IPS-NIHi7 (cell line): Measurements from ENCODE around the gene CCDC97.
"Not testable (repeated sequence)": the region's sequence is repeated elsewhere in the genome, so short reads cannot be mapped to it uniquely, and the experiment has no call there.

Experiments used
- DNase-seq: peaks from one replicate; pipeline ENCODE4 v3.0.0; 2012; ENCODE audit warnings: mixed read lengths; ENCODE audit errors: extremely low spot score

CCDC97 gene

GRCh38 chr19:41339936-41340335 lies 30.0 kb downstream of the CCDC97 start:
- no peak for DNase-seq

DNA sequence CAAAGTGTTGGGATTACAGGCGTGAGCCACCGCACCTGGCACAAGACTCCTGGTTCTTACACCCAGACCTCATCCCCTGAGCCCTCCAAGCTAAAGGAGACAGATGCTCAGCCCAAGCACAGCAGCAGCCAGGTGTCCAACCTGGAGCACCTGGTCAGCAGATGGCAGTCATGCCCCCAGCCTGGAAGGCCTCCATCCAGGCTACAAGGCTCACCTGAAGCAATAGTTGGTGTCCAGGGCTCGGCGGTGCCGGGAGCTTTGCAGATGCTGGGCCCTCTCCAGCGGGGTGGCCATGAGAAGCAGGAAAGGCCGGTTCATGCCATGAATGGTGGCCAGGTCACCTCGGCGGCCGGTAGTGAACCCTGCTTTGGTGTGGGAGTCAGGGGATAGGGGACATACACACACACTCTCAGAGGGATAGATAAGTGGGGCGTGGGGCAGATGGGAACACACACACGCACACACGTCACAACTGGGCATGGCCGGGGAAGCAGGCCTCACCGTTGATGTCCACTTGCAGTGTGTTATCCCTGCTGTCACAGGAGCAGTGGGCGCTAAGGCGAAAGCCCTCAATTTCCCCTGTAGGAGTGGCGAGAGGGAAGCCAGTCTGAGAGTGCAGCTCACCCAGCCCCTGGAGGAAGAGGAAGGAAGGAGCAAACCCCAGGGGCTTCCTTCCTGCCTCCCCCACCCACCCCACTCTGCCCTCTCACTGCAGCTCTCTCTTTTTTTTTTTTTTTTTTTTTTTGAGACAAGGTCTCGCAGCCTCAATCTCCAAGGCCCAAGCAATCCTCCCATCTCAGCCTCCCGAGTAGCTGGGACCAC lies 31.9 kb downstream of the CCDC97 start:
- peak; percentile 58 for DNase-seq

GRCh38 chr19:41344162-41344561 lies 34.2 kb downstream of the CCDC97 start:
- no peak for DNase-seq

DNA sequence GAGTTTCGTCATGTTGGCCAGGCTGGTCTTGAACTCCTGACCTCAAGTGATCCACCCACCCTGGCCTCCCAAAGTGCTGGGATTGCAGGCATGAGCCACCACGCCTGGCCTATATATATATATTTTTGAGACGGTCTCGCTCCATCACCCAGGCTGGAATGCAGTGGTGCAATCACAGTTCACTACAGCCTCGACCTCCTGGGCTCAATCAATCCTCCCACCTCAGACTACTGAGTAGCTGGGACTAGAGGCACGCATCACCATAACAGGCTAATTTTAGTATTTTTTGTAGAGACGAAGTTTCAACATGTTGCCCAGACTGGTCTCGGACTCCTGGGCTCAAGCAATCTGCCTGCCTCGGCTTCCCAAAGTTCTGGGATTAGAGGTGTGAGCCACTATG lies 36.9 kb downstream of the CCDC97 start:
- not testable (repeated sequence) for DNase-seq

GRCh38 chr19:41350735-41351338 lies 40.9 kb downstream of the CCDC97 start:
- DNase-seq: peak; percentile 31

GRCh38 chr19:41351339-41352245 lies 41.6 kb downstream of the CCDC97 start:
- peak; percentile 73 for DNase-seq

DNA sequence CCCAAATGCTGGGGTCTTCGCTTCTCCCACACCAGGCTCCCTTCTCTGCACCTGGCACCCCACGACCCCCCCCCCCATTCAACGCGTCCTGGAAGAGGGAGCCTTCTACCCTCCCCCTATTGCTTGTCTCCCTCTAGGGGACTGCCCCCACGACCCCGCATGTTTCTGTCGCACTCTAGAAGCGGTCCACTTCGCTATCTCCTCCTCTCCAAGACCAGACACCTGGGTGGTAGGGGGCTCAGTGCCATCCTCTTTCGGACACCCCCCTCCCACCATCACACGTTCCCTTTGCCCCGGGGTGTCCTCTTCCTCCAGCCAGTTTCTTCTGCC lies 42.3 kb downstream of the CCDC97 start:
- DNase-seq: no peak

DNA sequence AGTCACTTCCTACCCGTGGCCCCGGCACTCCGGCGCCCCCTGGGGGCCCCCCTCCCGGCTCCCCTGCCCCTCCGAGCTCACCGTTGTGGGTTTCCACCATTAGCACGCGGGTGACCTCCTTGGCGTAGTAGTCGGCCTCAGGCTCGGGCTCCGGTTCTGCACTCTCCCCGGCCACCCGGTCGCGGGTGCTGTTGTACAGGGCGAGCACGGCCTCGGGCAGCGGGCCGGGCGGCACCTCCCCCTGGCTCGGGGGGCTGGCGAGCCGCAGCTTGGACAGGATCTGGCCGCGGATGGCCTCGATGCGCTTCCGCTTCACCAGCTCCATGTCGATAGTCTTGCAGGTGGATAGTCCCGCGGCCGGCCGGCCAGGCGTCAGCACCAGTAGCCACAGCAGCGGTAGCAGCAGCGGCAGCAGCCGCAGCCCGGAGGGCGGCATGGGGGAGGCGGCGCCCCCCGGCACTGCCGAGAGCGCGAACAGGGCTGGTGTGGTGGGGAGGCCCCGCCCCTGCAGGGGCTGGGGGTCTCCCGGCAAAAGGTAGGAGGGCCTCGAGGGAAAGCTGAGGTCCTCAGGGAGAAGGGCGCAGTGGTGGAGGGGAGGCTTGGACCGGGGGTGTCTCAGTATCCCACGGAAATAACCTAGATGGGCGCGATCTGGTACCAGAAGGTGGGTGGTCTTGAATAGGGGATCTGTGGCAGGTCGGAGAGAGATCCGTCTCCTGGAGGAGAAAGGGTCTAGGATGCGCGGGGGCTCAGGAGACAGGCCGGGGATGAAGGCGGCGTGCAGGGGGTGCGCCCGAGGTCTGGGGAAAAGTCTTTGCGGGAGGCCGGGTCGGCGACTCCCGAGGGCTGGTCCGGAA lies 42.9 kb downstream of the CCDC97 start:
- peak; percentile 64 for DNase-seq

GRCh38 chr19:41353466-41354342 lies 43.7 kb downstream of the CCDC97 start, which contains the start of gene TGFB1:
TSS of gene TGFB1 (minus strand) at chr19:41353922. CDS start at chr19:41353044, 878 bp downstream.
- peak; percentile 88 for DNase-seq

DNA sequence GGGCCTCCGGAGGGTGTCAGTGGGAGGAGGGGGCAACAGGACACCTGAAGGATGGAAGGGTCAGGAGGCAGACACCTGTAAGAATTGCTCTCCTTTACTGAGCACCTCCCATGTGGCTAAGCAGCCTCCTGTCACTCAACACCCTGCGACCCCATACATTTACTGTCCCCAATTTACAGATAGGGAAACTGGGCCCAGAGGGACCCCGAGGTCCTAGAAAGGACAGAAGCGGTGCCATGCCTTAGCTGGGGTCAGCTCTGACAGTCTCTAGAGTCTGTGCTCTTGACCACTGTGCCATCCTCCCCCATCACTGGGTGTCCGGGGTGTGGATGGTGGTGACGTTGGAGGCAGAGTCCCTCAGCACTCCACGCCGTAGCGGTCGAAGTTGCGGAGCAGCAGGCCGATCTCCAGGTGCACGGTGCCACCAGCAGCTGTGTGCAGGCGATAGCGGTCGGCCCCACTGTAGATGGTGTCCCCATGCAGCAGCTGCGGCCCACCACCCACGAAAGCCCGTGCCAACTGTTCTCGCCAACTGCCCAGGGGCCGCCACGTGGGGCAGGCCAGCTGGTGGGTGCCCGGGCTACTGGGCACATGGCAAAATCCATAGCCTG lies 44.5 kb downstream of the CCDC97 start:
- no peak for DNase-seq

DNA sequence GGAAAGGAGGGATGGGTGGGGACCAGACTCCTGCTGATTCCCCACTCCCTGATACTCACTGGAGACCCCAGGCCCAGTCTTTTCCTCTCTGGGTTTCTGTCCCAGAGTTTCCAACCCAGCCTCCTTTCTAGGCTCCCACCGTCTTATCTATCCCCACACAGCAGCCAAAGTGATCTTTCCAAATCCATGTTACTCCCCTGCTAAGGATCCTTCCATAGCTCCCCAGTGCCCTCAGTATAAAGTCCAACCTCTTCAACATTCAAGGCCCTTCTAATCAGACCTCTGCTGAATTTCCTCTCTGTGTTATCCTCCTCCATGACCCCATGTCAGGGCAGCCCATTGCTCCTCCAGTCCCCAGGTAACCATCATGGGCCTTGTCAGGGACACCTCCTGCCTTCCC lies 45.1 kb downstream of the CCDC97 start:
- DNase-seq: no peak

- no peak for DNase-seq
Observed at GRCh38 chr19:41355802-41356201, 45.8 kb downstream of the CCDC97 start.

- no peak for DNase-seq
Observed at GRCh38 chr19:41356984-41357739, 47.2 kb downstream of the CCDC97 start.

- DNase-seq: no peak
Observed at GRCh38 chr19:41357746-41358145, 47.8 kb downstream of the CCDC97 start.

DNA sequence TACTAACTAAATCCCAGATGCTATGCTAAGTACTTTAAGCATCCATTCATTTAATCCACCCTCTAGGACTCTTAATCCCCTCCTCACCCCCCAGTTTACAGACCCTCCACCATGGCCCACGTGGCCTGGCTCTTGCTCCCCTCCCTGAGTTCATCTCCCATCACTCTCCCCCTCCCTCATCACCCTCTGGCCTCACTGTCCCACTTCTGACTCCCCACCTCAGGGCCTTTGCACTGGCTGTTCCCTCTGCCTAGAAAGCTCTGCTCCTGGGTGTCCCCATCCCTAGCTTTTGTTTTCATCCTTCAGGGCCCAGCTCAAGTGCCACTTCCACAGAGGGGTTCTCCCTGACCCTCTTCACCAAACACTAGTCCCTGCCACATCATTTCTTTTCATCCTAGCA lies 49.8 kb downstream of the CCDC97 start:
- no peak for DNase-seq

DNA sequence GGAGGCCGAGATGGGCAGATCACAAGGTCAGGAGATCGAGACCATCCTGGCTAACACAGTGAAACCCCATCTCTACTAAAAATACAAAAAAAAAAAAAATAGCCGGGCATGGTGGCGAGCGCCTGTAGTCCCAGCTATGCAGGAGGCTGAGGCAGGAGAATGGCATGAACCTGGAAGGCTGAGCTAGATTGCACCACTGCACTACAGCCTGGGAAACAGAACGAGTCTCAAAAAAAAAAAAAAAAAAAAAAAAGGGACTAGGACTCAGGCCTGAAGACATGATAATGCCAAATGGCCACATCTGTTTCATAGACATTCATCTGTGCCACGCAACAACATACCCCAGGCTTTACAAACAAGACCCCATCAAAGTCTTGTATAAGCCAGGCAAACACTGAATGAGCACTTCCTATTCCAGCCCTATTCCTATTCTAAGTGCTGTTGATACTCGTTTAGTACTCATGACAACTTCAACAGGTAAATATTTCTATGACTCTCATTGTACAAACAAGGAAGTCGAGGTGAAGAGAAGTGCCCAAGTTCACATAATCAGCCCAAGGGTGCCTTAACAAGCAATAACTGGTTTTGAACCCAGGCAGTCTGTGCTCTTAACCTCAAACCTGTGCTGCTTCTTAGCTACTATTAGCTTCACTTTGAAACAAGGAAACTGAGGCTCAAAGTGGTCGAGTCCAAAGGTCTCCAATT lies 52.3 kb downstream of the CCDC97 start:
- no peak for DNase-seq

GRCh38 chr19:41363371-41363752 lies 53.4 kb downstream of the CCDC97 start:
- no peak for DNase-seq

DNA sequence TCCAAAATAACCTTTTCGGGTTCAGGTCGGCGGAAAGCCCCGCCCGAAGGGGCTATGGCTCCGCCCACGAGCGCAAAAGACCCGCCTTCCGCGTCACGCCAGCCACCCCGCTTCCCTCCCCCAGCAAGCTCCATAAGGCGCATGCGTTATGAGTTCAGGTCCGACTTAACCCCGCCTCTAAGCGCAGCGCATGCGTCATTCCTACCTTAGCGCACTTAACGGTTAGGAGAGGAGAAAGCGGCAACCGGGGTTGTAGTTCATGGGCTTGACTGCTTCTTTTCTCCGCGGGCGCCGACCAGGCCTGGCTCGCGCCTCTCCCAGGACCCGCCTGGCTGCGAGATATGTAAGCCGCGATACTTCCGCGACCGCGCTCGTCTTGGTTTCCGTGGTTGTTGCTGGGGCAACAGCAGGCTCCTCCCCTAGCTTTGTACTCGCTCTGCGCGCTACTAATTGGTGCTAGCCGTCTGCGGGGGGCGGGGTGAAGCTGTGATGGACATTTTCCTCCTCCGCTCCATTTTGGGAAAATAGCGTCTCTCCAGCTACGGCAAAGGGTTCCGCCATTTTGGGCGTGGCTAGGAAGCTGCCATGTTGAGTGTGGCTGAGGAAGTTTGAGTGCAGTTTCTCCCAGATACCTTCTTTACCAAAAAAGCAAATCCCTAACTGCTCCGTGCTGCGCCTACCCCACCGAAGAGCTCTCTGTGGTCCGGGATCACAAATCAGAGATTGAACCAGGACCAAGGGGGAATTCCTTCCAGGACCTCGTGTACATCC lies 54.0 kb downstream of the CCDC97 start, which contains the start of gene B9D2:
TSS of gene B9D2 (minus strand) at position 397 of the 771 bp plus-strand sequence. CDS start 630 bp downstream, outside the sequence.
- peak; percentile 96 for DNase-seq
